ENCODE data around the gene AQP1.
A peak's percentile ranks its signal among the peaks of the same experiment; 100 is the strongest.

The AQP1 gene

DNA sequence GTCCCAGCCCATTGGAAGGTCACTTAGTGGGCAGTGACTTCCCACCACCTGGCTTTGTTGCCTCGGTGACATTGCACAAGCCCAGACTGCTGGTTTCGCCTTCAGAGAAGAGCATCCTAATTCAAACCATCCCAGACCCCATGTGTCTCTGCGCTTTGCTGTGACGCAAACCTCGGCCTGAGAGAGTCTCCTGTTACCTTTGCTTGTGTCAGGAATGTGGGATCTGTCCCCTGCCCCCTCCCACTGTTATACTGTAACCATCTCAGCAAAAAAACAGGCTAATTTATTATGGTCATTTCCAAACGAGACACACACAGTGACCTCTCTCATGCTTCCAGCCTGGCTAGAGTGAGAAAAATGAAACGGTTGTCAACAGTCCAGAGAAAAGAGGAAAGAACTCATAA is 25.0 kb upstream of the AQP1 start:
- no peak for DNase-seq

- DNase-seq, result peak; percentile 77
These were observed 24.2 kb upstream of the AQP1 start for GRCh38 chr7:30887464-30887872.

DNA sequence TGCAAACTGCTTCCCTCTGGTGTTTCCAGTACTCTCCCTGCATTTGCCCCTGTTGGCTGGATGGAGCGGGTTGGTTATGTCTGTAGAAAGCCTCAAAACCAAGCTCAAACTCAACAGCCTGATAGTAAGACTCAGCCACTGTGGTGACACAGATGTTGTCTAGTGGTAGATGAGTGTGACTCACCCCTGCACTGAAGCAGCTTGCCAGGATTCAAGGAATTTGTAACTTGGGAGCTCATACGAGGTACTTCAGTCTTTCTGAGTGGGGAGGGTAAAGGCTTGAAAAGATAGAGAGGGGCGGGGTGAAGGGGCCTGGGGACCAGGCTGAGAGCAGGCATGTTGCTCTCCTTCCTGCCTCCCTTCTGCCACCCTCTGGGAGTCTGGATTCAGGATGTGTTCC is 22.9 kb upstream of the AQP1 start:
- DNase-seq, result peak; percentile 8

DNA sequence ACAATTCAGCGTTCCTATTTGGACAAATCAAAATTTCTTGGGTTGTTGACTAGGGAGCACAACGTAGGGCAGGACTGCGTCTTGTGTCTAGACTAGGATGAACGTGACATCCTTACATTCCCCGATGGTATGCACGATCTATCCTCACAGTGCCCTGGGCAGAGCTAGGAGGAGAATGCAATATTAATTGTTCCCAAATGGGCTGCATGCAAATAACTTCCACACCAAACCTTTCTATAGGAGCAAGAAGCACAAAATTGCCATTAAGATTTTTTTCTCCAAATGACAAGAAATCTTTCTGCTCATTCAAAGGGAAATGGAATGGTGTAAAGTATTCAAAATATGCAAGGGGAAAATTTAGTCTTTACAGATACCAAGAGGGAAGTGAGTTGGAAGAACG is 21.4 kb upstream of the AQP1 start:
- DNase-seq, result no peak

DNA sequence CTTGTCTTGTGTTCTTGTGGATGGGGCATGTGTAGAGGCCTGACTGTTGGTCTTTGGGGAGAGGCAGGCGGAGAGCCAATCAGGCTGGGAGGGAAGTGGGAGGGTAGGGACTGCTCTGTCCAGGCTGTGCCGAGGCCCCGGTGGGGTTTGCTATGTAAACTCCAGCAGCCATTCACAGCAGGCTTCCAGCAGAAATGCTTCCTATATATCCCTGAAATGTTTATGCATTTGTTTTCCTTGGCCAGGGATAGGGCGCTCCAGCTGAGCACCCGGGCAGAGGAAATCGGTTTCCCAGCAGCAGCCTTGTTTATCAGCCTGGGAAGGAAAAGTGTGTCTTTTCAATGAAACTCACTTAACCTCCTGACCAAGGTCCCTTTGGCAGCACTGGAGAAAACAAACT is 18.3 kb upstream of the AQP1 start:
- DNase-seq, result peak; percentile 79

GRCh38 chr7:30894009-30894408 is 17.6 kb upstream of the AQP1 start:
- no peak for DNase-seq

- DNase-seq, result peak; percentile 8
These were observed 16.6 kb upstream of the AQP1 start for GRCh38 chr7:30894866-30895605.

DNA sequence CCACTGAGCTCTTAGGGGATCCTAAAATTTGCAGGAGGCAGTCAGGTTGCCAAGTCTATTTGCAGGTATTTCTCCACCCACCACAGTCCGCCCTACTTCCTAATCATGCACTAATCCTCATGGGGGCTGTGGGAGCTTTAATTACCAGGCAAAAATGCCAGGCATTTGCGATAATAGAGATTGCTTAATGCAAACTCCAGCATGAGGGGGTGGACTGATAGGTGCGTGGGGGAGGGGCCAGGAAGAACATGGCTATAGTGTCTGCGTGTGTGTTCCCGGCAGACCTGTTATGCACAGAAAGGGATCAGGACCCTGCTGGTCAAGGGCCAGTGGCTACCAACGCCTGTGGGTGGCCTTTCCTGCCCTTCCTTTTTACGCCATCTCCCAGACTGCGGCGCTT is 15.6 kb upstream of the AQP1 start:
- peak; percentile 47 for DNase-seq

- DNase-seq, result peak; percentile 80
These were observed 14.6 kb upstream of the AQP1 start for GRCh38 chr7:30896783-30897637.

DNA sequence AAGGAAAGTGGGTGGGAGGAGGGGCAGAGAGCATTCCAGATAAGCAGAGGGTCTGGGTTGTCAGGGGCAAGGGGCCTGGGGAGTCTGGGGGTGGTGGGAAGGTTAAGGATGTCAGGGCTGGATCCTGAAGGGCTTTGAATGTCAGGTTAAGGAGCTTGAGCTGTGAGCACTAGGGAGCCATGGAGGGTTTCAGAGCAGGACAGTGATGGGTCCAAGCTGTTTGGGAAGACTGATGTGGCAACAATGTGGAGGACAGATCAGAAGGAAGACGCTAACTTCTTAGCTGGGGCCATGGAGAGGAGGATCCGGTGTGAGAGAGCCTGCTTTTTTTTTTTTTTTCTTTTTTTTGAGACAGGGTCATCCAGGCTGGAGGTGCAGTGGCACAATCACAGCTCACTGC is 13.9 kb upstream of the AQP1 start:
- no peak for DNase-seq

DNA sequence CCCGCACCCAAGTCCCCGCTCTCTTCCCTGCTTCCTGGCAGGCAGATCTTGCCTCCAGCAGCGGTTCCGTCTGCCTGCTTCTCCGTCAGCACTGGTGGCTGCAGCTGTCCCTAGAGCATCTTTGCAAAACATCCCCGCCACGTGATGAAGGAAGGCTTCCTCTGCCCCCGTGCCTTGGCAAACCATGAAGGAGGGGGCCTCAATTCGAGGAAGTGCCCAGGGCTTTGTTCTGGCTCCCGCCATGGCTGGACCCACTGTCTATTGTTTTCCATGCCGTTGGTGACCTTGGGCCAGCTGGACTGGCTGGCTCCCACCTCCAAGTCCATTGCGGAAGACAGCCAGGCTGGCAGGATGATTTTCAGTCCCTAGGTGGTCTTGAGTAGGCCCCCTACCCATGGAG is 13.2 kb upstream of the AQP1 start:
- DNase-seq, result peak; percentile 12

DNA sequence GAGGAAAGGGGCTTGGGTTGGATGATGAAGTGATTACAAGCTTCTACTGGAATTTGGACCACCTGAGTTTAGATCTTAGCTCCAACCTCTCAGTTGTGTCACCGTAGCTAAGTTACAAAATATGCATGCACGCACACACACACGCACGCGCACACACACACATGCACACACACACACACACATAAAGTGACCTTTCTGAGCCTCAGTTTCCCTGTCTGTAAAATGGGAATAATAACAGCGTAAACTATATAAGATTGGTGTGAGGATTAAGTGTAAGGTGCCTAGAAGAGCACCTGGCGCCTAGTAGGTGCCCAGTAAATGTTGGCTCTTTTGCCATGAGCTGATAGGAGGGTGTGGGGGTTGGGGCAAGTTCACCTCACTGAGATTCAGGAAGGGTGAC is 12.6 kb upstream of the AQP1 start:
- no peak for DNase-seq

DNA sequence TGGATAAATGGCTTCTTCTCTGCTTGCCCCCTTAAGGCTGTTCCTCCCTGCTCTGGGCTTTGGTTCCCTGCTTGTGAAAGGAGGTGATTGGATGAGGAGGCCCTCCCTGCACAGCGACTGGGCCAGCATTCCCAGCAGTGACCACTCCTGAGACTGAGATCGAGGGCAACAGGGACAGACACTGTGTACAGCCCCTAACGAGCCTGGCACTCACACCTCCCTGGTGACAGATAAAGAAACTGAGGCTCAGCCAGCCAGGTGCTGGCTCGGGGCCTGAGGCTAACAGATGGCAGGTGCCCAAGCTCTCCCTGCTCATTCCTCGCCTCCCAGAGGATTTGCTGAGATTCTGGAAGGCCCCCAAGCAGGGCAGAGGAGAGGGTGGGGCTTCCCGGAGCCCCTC is 12.0 kb upstream of the AQP1 start:
- DNase-seq, result peak; percentile 13

- DNase-seq, result no peak
These were observed 11.6 kb upstream of the AQP1 start for GRCh38 chr7:30900053-30900452.

GRCh38 chr7:30900803-30901362 is 10.8 kb upstream of the AQP1 start:
- no peak for DNase-seq

DNA sequence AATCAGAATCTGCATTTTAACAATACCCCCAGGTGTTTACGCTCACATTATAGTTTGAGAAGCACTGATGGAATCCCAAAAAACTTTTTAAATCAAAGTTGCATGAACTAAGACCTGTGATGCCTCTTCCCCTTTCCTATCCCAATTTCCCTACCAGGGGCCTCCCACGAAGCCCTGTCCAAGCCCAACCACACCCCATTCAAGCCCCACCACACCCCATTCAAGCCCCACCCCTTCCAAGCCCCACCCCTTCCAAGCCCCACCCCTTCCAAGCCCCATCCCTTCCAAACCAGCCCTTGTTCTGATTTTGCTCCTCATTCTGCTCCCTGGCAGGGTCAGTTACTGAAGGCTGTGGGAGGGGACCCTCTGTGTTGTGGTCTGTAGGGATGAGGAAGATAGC is 9.8 kb upstream of the AQP1 start:
- DNase-seq, result no peak

DNA sequence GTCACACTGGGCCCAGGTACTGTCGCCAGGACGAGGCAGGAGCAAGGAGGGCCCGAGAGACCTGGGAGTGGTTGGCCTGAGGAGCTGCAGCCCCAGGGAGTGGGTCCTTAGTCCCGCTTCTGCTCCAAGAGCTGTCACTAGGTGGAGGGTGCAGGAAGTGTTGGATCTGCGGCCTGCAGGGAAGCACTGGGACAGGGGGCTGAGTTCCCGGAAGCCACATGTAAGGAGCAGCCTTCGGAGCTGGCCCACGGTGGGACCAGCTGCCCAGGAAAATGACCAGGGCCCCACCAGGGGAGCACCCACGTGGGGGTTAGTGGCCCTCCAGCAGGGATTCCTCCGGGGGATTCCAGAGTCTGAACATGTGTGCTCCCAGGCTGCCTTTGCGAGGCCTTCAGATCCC is 9.2 kb upstream of the AQP1 start:
- no peak for DNase-seq

GRCh38 chr7:30903146-30903545 is 8.5 kb upstream of the AQP1 start:
- no peak for DNase-seq

DNA sequence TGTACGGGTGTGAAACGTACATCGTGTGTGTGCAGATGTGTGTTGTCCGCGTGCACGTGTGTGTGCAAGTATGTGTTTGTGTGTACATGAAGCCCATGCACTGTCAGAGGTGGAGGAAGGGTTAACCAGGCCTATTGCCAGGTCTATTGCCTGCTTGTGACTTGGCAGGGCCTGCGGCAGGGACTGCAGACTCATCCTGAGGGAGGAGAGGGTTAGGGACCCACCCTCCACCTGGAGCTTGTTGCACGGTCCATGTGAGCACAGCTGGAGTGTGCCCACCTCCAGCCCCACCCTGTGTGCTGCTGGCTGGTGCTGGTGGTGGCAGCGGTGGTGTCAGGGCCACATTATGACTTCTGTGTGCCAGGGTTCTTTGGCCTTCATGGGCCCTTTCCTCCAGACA is 7.1 kb upstream of the AQP1 start:
- DNase-seq, result peak; percentile 54

GRCh38 chr7:30905078-30906012 is 6.3 kb upstream of the AQP1 start:
- DNase-seq, result no peak

DNA sequence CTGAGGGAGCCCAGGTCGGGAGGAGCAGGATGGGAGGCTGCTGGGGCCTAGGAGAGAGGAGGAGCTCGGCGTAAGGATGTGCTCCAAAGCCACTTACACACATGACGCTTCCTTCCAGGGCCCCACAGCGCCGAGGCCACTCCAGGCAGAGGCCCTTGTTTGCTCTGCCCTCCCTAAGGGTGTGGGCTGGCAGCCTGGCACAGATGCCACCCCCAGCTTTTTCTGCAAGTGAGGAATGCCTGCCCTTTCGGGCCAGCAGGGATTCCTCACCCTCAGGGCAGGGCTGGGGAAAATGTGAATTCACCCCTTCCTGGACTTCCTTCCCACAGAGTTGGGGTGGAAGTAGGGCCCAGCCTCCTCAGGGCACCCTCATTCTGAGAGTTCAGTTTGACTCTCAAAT is 5.6 kb upstream of the AQP1 start:
- peak; percentile 53 for DNase-seq

- DNase-seq, result no peak
These were observed 5.0 kb upstream of the AQP1 start for GRCh38 chr7:30906515-30907240.

Data from NCI-H69 (cell line).